GM21723 (cell line): ENCODE data around the gene TMEM164.

Experiments
- ATAC-seq: cut with Tn5 transposase; IDR thresholded peaks from one replicate; pipeline ENCODE4 v1.9.1; 2021; ENCODE audit warnings: mild to moderate bottlenecking, moderate library complexity; ENCODE audit not compliant: unreplicated experiment

Gene TMEM164

GRCh38 chrX:110066488-110067225, 63.7 kb downstream of the TMEM164 start:
- ATAC-seq: no peak

- ATAC-seq: no peak
These were observed 68.1 kb downstream of the TMEM164 start for GRCh38 chrX:110070970-110071369.

- no peak for ATAC-seq
These were observed 78.4 kb downstream of the TMEM164 start for GRCh38 chrX:110081320-110081719.

- no peak for ATAC-seq
These were observed 78.8 kb downstream of the TMEM164 start for GRCh38 chrX:110081740-110082139.

DNA sequence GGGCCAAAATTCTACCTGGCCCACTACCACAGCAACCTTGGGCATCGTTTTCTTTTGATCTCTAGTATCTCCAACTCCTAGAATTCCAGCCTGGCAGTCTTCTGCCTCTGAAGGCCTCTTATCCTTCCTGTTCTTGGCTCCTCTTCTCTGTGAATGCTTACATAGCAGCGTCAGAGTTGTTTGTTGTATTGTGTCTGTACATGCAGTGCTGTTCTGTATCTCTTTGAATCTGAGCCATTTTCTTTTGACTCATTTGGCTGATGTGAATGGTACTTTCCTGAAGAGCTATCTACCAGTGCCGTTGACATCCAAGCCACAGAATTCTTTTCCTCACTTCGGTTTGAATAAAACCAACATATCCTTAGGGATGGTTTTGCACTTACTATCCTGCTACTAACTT, 79.2 kb downstream of the TMEM164 start:
- no peak for ATAC-seq

GRCh38 chrX:110086162-110086915, 83.4 kb downstream of the TMEM164 start:
- ATAC-seq: no peak

GRCh38 chrX:110086916-110087484, 84.1 kb downstream of the TMEM164 start:
- ATAC-seq: peak; percentile 50

DNA sequence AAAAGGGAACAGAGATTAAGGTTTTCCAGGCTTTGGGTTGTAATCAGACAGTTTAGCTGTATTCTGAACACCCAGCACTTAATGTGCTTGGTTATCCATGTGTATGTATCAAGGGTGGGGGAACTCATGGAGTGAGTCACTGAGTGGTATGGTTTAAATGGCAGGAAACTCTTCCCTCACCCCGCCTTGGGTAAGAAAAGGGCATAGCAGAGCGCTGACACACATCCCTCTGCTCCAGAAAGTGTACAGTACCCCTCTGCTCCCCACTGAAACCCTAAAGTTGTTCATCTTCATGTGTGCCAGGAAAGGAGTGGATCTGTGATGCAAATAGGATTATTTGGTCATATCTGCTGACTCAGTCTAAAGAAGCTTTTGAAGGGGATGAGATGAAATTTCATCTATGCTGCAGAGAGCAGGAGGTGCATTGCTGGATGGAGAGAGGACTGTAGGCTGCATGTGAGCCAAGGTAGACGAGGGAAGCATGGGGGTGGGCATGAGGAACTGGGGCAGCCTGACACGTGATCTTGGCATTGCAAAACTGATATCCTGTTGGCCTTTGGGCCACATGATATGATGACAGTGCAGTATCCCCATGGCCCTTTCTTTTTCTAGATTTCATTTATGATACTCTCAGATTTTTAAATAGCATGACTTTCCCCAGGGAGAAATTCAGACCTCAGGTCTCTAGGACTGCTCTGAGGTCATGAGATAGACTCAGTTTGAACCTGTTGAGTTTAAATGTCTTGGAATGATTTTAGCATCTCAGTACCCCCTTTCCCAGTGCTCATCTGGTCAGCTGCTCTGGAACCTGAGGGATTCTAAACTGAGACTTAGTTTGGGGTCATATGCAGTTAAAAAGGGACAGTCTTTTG, 84.8 kb downstream of the TMEM164 start:
- ATAC-seq: no peak

DNA sequence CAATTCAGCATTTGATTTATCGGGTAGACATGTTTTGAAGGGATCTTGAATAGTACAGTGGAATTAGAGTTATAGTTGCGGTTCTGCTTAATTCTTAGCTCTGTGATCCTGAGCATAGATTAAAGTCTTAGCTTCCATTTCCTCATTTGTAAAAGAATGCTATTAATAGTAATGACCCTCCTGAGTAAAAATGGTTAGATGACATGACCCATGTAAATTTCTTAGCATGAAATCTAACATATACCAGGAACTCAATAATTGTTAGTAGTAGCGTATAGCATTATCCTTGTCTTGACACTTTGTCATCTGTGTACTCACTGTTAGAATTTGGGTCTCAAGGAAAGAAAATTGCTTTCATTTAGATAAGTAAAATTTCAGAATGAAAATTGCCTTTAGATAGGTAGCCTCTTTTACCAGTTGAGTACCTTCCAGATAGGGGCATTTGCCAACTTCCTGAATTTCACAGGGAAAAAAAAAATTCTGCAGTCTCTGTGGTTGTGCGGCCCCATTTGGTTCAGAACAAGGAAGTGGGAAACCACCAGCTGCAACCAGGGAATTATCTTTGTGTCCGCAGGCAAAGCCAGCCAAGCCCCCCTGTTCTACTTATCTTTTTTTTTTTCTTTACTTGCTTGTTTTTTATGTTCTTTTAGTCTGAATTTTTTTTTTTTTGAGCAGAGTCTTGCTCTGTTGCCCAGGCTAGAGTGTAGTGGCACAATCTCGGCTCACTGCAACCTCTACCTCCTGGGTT, 86.9 kb downstream of the TMEM164 start:
- ATAC-seq: no peak

- no peak for ATAC-seq
These were observed 95.0 kb downstream of the TMEM164 start for GRCh38 chrX:110097920-110098319.

DNA sequence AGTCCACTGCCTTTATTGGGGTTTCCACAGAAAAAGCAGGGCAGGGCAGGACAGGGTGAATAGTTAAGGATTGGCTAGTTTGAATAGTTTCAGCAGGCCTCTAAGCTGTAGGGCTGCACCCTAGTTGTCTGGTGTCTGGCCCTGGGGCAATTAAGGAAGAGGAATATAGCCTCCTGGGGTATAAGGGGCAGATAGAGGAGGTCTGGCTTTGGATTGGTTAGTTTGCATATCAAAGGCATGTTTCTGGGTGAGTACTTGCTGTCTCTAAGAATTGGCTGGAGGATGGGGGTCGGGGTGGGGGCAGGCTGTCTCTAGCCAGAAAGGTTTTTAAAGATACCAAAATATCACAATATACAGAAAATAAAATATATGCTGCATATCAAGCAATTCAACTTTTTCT, 100.4 kb downstream of the TMEM164 start:
- no peak for ATAC-seq

DNA sequence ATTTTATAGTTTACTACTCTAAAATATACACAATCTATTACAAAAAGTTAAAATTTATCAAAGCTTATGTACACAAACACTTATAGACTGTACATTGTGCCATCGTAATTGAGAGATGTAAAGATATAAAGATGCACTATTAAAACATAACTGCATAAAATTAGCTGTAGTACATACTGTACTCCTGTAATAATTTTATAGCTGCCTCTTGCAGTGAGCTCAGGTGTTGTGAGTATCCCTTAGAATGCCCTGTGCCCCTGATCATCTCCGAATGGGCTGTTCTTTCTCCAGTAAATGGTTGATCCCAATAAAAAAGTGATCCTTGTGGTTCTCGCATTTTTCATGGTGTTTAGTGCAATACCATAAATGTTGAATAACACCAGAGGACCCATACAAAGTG, 101.2 kb downstream of the TMEM164 start:
- ATAC-seq: no peak

- ATAC-seq: no peak
These were observed 105.5 kb downstream of the TMEM164 start for GRCh38 chrX:110108381-110108821.

DNA sequence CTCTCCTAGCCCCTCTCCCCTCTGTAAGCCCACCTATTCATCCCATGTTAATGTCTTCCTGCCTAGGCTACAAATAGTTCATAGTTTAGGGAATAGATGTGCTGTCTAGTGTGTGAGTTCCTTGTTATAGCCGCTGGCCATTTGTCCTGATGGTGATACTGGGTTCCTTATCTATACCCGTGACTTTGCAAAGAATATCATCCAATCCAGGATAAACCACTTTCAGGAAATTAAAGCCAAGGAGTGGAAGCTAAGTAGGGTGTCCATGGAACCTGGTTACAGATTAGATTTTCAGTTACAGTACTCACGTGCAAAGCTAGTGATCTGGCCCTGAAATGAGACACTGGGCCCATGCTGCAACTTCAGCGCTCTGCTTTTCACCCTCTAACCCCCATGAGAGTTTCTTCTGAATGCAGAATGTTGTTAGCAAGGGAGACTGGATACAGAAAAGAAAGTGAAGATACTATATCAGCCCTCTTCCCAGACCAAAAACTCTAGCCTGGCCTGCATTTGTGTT, 111.4 kb downstream of the TMEM164 start:
- ATAC-seq: no peak

DNA sequence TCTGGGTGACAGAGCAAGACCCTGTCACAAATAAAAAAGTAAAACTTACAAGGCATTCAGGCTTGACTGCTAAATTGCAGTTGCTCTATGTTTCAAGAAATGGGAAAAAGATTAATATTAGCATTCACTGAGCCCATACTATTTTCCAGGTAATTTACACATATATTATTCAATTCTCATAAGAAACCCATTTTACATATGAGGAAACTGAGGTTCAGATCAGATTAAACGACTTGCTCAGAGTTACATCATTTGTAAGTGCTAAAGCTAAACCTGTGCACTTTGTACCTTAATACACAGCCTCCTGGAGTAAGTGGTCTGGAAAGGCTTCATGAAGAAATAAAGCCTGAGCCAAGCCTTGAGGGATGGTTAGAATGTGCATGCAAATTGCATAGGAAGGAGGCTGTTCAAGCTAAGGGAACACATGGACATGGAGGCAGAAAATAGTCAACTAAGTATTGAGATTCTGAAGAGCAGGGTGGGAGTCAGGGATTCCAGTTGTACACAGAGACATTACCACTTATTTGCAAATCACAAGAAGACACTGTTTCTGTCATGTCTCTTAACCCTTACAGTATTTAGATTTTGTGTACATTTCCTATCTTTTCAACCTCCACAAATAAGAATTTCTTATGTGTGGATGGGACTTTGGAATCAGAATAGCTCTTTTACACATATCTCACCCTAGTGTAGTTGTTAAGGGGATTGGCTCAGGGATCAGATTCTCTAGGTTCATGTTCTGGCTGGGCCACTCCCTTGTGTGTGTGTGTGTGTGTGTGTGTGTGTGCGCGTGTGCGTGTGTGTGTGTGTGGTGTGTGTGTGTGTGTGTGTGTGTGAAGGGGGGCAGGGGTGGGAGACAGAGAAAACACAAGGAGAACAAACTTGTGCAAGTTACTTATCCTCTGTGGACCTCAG, 113.4 kb downstream of the TMEM164 start:
- no peak for ATAC-seq

DNA sequence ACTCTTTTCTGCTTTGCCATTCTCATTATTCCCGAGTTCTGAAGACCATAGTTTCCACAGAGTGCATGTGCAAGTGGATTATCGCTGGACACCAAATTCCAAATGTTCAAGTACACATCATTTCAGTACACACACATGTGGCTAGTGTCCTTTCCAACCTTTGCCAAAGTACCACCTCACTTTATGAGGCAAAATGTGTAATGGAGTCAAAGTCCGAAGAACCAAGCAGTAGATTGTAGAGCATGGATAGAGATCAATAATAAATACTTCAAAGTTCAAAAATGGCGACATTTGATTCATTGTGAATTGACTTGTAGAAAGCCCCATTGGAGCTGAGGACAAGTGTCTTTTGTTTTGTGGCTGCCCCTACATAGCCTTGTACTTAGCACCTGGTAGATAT, 115.6 kb downstream of the TMEM164 start:
- ATAC-seq: no peak

GRCh38 chrX:110119480-110119879, 116.6 kb downstream of the TMEM164 start:
- no peak for ATAC-seq

DNA sequence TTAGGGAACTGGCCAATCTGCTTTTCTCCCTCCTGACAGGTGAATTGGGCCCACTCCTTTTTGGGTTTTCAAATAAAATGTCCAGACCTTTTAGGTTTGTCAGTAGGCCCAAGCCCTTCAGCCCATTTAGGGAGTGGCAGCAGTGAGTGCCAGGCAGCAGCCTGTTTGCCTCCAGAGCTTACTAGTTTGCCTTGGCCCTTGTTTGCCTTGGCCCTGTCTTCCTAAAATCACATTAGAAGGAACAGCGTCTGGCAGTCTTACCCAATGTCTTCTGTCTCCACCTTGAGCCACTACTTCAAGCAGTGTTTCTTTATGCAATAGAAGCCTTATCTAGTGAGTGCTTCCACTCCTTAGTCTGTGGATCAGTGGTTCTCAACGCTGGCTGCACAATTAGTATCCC, 117.1 kb downstream of the TMEM164 start:
- no peak for ATAC-seq

DNA sequence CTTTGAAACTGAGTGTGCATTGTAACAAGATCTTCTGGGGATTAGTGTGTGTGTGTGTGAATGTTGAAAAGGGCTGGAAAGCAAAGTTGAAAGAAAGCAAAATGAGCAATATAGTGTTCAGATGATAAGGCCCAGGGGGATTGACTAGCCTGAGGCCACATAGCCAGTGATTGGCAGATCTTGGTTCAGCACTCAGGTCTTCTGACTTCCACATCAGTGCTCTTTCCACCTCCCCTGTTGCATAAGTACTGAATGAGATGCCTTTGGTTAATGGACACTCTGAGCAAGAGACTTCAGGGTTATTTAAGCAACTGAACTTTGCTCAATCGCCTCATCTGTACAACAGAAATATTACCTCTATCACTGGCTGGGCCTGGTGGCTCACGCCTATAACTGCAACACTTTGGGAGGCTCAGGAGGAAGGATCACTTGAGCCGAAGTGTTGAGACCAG, 120.4 kb downstream of the TMEM164 start:
- no peak for ATAC-seq
